Epidermal melanocyte (primary cell): ENCODE measurements around the gene CALML4.
"Not testable (repeated sequence)": the region's sequence is repeated elsewhere in the genome, so short reads cannot be mapped to it uniquely, and the experiment has no call there.

ENCODE experiments used
- DNase-seq: peaks from one replicate; pipeline ENCODE4 v3.0.0; 2011; ENCODE audit warnings: low spot score; ENCODE audit not compliant: insufficient read length

Gene CALML4

GRCh38 chr15:68204776-68205557 is at the start of gene CALML4:
Gene CALML4, minus strand, starts transcription at chr15:68205332. Its CDS starts 85 bp downstream, at chr15:68205247.
- DNase-seq: no peak

GRCh38 chr15:68252925-68253534 is 47.9 kb upstream of the CALML4 start:
- DNase-seq: peak; percentile 78

- DNase-seq: no peak
These were observed 44.1 kb upstream of the CALML4 start for GRCh38 chr15:68249058-68249713.

GRCh38 chr15:68244235-68244634 is 39.1 kb upstream of the CALML4 start:
- DNase-seq: no peak

GRCh38 chr15:68241088-68241935 is 36.2 kb upstream of the CALML4 start:
- no peak for DNase-seq

- no peak for DNase-seq
These were observed 33.9 kb upstream of the CALML4 start for GRCh38 chr15:68239025-68239424.

- DNase-seq: no peak
These were observed 29.9 kb upstream of the CALML4 start for GRCh38 chr15:68235022-68235421.

GRCh38 chr15:68234520-68234919 is 29.4 kb upstream of the CALML4 start:
- not testable (repeated sequence) for DNase-seq

GRCh38 chr15:68234060-68234459 is 28.9 kb upstream of the CALML4 start:
- DNase-seq: no peak

GRCh38 chr15:68232937-68233336 is 27.8 kb upstream of the CALML4 start:
- no peak for DNase-seq

GRCh38 chr15:68232449-68232848 is 27.3 kb upstream of the CALML4 start:
- DNase-seq: no peak

GRCh38 chr15:68231102-68231818 is 26.1 kb upstream of the CALML4 start:
- no peak for DNase-seq

- no peak for DNase-seq
These were observed 25.3 kb upstream of the CALML4 start for GRCh38 chr15:68230157-68231100.

GRCh38 chr15:68229386-68230156 is 24.4 kb upstream of the CALML4 start, which contains the start of gene CLN6:
Gene CLN6, minus strand, starts transcription at chr15:68229728. Its CDS starts 144 bp downstream, at chr15:68229584.
- DNase-seq: peak; percentile 76

- no peak for DNase-seq
These were observed 23.8 kb upstream of the CALML4 start for GRCh38 chr15:68228971-68229385.

GRCh38 chr15:68228143-68228970 is 23.2 kb upstream of the CALML4 start:
- no peak for DNase-seq

- DNase-seq: no peak
These were observed 22.6 kb upstream of the CALML4 start for GRCh38 chr15:68227643-68228142.

- not testable (repeated sequence) for DNase-seq
These were observed 20.3 kb upstream of the CALML4 start for GRCh38 chr15:68225442-68225841.
